GM19395 (cell line): Measurements from ENCODE around the gene RAD23B.

Experiments used
- ATAC-seq: cut with Tn5 transposase; IDR thresholded peaks from one replicate; pipeline ENCODE4 v1.9.1; 2021; ENCODE audit warnings: mild to moderate bottlenecking, moderate library complexity; ENCODE audit not compliant: unreplicated experiment

Gene RAD23B

GRCh38 chr9:107332883-107333282, 49.8 kb downstream of the RAD23B start:
- ATAC-seq = no peak

DNA sequence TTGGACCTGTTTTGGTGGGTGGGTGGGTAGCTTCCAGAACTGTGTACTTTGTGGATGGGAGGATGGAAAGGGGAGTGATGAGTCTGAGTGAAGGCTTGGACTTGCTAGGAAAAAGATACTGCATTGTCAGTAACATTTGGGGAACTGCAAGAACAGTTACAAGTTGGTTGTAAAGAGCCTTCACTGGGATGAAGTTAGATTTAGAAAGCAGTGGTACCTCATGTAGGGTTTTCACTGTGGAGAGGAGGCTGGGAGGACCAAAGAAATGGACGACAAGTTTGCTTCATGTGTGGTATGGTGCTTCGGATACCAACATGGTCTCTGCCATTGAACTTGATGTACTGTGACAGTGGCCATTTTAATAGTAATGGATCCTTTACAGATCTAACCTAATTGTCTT, 50.3 kb downstream of the RAD23B start:
- ATAC-seq = no peak

- ATAC-seq = no peak
These were observed 51.2 kb downstream of the RAD23B start for GRCh38 chr9:107334103-107334776.

DNA sequence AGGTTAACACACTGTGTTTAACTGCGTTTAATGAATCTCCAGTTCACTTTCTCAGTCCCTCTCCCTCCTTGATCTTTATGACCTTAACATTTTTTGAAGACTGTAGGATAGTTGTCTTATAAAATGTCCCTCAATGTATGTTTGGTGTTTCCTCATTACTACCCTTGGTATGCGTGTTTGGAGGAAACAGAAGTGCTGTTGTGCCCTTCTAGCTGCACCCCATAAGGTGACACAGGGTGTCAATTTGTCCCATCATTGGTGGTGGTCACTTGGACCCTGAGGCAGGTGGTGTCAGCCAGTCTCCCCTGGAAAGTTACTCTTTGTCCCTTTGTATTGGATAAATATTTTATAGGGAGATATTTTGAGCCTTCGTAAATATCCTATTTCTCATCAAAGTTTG, 52.3 kb downstream of the RAD23B start:
- ATAC-seq = no peak

DNA sequence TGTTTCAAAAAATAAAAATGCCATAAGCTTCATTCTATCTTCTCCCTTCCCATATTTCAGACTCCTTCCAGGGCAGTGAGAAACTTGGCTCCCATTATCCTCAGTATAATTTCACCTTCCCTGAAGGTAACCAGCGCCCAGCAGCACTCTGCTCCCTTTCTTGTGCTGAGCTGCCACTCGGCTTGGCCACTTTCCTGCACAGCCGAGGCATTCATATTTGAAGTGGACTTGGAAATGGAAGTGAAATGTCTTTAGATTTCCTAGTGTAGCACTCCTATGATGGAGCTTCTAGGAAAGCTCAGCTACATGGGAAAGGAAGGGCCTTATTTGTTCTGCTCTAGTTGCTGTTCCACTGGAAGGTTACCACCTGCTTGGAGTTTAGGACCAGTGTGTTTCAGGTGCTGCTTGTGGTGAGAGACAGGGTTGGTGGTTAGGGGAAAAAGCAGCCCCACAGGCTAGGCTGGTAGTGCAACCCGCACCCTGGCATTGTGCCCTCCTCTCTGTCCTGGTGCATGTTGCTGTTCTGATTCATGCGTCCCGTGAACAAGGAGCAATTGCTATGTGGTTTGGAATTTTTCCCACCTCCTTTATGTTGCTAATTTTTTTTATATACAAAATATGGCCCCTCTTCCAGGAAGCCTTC, 53.8 kb downstream of the RAD23B start:
- no peak for ATAC-seq

GRCh38 chr9:107337676-107338590, 54.9 kb downstream of the RAD23B start:
- no peak for ATAC-seq

- no peak for ATAC-seq
These were observed 56.0 kb downstream of the RAD23B start for GRCh38 chr9:107338911-107339659.

DNA sequence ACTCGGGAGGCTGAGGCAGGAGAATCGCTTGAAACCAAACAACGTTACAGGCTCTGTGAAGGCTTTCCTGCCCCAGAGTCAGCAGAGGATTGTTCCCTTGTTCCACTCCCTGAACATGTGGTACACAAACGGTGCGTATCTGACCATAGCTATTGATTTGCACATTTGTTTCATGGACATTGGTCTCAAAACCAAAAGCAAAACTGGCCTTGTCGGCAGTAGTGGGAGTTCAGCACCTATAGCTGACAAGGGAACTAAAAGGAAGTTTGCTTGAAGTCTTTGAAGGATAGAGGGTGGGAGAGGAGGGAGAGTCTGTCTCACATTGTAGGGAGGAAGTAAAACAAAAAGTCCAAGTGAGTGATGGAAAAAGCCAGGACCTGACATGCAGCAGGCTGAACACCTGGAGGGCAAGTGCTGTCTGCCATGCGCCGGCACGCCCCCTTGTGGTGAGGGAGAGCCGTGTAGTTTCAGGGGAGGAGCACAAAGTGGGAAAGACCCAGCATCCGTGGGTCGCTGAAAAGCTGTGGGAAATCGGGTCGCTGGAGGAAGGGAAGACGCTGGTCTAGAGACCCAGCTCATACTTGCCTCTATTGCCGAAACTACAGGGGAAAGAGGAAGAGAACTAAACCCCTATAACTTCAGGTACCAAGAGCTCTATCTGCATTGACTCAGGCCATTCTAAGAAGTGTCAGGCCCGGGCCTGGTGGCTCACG, 58.0 kb downstream of the RAD23B start:
- peak; percentile 88 for ATAC-seq

DNA sequence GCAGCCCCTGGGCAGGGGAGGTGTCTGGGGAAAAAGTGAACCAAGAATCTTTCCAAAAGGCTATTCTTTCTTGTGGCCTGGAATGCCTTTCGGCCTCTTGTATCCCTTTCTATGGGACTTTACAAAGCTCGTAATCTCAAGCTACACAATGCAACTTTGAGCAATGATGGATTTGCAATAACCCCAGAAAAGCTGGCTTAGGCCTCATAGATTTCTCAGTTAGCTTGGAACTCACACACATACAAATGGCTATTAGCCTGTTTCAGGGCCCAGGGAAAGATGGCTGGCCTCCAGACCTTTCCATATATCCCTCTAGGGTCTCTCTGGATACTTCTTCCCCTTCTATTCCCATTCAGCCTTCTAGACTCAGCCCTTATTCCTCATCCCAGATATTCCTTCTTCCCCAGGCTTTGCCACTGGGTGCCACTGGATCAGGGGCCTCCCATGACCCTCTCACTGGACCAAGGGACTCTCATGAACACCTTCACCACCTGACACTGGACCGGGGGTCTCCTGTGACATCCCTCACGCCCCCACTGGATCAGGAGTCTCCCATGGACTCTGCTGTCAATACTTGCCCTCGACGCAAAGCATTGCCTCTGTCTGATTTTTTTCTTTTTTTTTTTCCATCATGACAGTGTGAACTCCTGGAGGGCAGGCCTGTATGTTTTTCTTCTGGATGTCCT, 59.5 kb downstream of the RAD23B start:
- no peak for ATAC-seq

GRCh38 chr9:107345327-107345726, 62.2 kb downstream of the RAD23B start:
- ATAC-seq = no peak

DNA sequence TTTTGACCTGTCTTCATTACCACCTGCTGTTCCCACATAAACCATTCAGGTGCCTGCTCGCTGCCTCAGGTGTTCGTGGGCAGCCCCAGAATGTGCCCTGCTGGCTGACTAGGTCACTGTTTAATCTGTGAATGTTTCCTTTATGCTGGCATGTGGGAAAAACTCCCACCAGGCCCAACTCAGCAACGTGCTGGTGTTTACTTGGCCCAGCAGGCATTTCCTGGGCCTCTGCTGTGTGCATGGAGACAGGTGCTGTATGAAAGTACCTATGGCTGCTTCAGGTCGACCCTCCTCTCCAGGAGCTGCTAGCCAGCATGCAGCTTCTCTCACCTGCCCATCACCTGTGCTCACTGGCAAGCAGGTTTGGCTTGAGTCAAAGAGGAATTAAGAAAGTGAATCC, 65.8 kb downstream of the RAD23B start:
- no peak for ATAC-seq

DNA sequence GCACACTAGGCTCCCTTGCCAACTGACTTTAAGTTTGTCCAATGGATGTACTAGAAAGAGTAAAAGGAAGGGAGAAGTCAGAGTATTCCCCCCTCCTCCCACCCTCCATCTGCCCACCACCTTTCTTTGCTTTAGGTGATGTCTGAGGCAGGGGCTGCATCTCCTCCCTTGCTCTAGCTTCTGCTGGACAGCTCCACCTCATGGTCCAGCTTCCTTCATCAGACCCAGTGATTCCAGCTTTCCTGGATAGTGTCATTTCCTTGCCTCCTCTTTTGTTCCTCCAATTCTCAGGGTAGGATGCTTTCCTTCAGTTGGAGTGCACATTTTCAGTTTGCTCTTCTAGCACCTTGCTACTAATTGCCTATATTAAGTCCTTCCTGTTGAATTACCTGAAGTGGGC, 67.4 kb downstream of the RAD23B start:
- no peak for ATAC-seq

GRCh38 chr9:107351382-107352045, 68.4 kb downstream of the RAD23B start:
- no peak for ATAC-seq

DNA sequence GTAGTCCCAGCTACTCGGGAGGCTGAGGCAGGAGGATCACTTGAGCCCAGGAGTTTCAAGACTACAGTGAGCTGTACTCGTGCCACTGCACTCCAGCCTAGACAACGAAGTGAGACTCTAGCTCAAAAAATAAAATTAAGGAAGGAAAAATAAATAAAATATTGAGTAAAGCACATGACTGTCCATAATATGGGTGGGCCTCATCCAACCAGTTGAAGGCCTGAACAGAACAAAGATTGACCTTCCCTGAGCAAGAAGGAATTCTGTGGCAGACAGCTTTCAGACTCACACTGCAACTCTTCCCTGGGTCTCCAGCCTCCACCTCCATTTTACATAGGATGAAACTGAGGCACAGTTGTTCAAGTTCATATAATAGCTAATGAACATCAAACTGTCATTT, 72.3 kb downstream of the RAD23B start:
- ATAC-seq = no peak

DNA sequence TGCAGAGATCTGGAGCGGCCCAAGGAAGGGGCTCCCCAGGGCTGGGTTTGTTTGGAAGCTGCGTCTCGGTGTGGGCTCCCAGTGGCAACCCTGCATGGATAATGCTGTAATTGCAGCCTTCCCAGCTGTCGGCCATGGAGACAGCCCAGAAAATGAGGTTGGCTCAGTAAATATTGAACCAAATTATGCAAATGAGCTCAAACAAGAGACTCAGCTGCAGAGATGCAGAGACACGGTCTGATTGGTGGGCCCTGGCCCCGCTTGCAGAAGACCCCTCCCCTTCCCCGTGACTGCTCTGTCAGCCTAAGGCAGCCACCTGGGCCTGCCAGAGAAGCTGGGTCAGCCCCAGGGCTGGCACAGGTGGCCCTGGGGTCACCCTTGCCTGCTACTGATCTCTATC, 75.9 kb downstream of the RAD23B start:
- no peak for ATAC-seq

- ATAC-seq = no peak
These were observed 77.0 kb downstream of the RAD23B start for GRCh38 chr9:107360098-107360497.

GRCh38 chr9:107361816-107362215, 78.7 kb downstream of the RAD23B start:
- ATAC-seq = no peak

- no peak for ATAC-seq
These were observed 80.6 kb downstream of the RAD23B start for GRCh38 chr9:107363516-107364152.
